CD4-positive, alpha-beta memory T cell (primary cell): Measurements from ENCODE around the gene TULP1. TPM values are rescaled to one million over a fixed set of nuclear protein-coding genes. Genes with fewer than 3 reads are reported as not detected.

Experiments used
- CTCF ChIA-PET: fragments of 350-600 bp; sonication (Branson Sonifier 250); formaldehyde crosslinking; loops from one replicate; lab custom pipeline; 2021; ENCODE audit warnings: inconsistent platforms; ENCODE audit not compliant: partially characterized antibody; lab: Charles Lee
- POLR2A ChIA-PET: fragments of 350-600 bp; sonication (Branson Sonifier 250); formaldehyde crosslinking; loops from one replicate; lab custom pipeline; 2021; ENCODE audit not compliant: partially characterized antibody; lab: Charles Lee
- DNase-seq, 5 donors: peaks; one replicate each; pipeline versions ENCODE4 v3.0.0 to v3.0.0-alpha.2; 2020 to 2022; ENCODE audit warnings: mixed read lengths in 1 of 5
- H3K27ac ChIP-seq: one replicate; pipeline ENCODE4 v1.7.0; 2013; ENCODE audit warnings: low read depth, low read length
- H3K27me3 ChIP-seq: 2 replicates; pipeline ENCODE4 v1.7.0; 2013; ENCODE audit warnings: mild to moderate bottlenecking, low read length, moderate library complexity; ENCODE audit not compliant: insufficient read depth
- H3K36me3 ChIP-seq: 2 replicates; pipeline ENCODE4 v1.7.0; 2013; ENCODE audit warnings: mild to moderate bottlenecking, low read length, moderate library complexity; ENCODE audit not compliant: insufficient read depth
- H3K4me1 ChIP-seq: 2 replicates; pipeline ENCODE4 v1.7.0; 2013; ENCODE audit warnings: mild to moderate bottlenecking, low read length, moderate library complexity; ENCODE audit not compliant: insufficient read depth
- H3K4me3 ChIP-seq, 2 donors: one replicate each; pipeline ENCODE4 v1.7.0; 2013; ENCODE audit warnings: low read length in 2 of 2, mild to moderate bottlenecking in 1 of 2
- H3K9me3 ChIP-seq, 2 donors: one replicate each; pipeline ENCODE4 v1.7.0; 2013; ENCODE audit warnings: low read length in 2 of 2, control low read depth in 1 of 2; ENCODE audit not compliant: control insufficient read depth in 1 of 2
- H3K27ac Mint-ChIP-seq, 7 donors: one replicate each; pipeline ENCODE4 v1.8.0; 2020 to 2021; ENCODE audit warnings: mixed read lengths in 7 of 7, mild to moderate bottlenecking in 6 of 7, inconsistent platforms in 3 of 7, moderate library complexity in 3 of 7
- H3K27me3 Mint-ChIP-seq, 2 donors: one replicate each; pipeline ENCODE4 v1.8.0; 2020 to 2021; ENCODE audit warnings: mixed read lengths in 2 of 2
- H3K36me3 Mint-ChIP-seq, 2 donors: one replicate each; pipeline ENCODE4 v1.8.0; 2020 to 2021; ENCODE audit warnings: mixed read lengths in 2 of 2, inconsistent platforms in 1 of 2, mild to moderate bottlenecking in 1 of 2
- H3K4me1 Mint-ChIP-seq, 4 donors: one replicate each; pipeline ENCODE4 v1.8.0; 2020 to 2021; ENCODE audit warnings: mixed read lengths in 4 of 4, mild to moderate bottlenecking in 1 of 4
- H3K4me3 Mint-ChIP-seq, 8 donors: one replicate each; pipeline ENCODE4 v1.8.0; 2020 to 2021; ENCODE audit warnings: mixed read lengths in 8 of 8, mild to moderate bottlenecking in 7 of 8, moderate library complexity in 6 of 8, inconsistent platforms in 3 of 8
- H3K9me3 Mint-ChIP-seq, 8 donors: one replicate each; pipeline ENCODE4 v1.8.0; 2020 to 2021; ENCODE audit warnings: mixed read lengths in 8 of 8, mild to moderate bottlenecking in 5 of 8, inconsistent platforms in 3 of 8, moderate library complexity in 1 of 8
- intact Hi-C: fragments of 100-400 bp; cut with micrococcal nuclease; formaldehyde crosslinking; loops from one replicate; pipeline ENCODE4 v1.15.1; 2023
- polyA plus RNA-seq, 2 donors: library from polyadenylated mRNA; unstranded; fragments of 300-500 nt; fragmentation: Illumina TruSeq; gene quantifications; one replicate each; pipeline ENCODE4 v1.2.3, GENCODE V29; 2021
- total RNA-seq, 2 experiments: library from RNA; stranded (reverse); gene quantifications; one replicate each; pipeline ENCODE4 v1.2.3, GENCODE V29; 2021

TULP1 gene
- total and polyA plus RNA-seq, 4 experiments from 2014 or later: not detected

- Histone ChIP-seq H3K27ac (no peak overlapping the region), H3K4me1 (no peaks in the 10 kb centered on the region), H3K36me3 (no peaks in the 10 kb centered on the region), H3K9me3 (no peaks in the 10 kb centered on the region), H3K27me3 (no peaks in the 10 kb centered on the region), H3K4me3 (no peak overlapping the region)
- ChIA-PET CTCF (no interaction called here), POLR2A (interaction anchor here (1.1 kb wide), 1 partner anchor 20 kb away, joined by 3 read pairs; no protein-coding TSS in a partner anchor)
- Mint-ChIP-seq H3K27me3 (no peaks in the 10 kb centered on the region), H3K36me3 (no peaks in the 10 kb centered on the region), H3K9me3 (no peaks in the 10 kb centered on the region), H3K4me3 (no peak overlapping the region), H3K4me1 (peaks cover 0 to 7% (median under 1%) of the 10 kb centered on the region in 4 donors), H3K27ac (no peak overlapping the region)
- DNase-seq: no peak
- intact Hi-C loops: no loop called here
Observed at GRCh38 chr6:35485402-35485877, 27.3 kb downstream of the TULP1 start.

GRCh38 chr6:35484921-35485392, 27.7 kb downstream of the TULP1 start:
- no peaks in the 10 kb centered on the region for H3K4me1 ChIP-seq
- Mint-ChIP-seq H3K9me3 (no peaks in the 10 kb centered on the region), H3K4me1 (peaks cover 0 to 7% (median under 1%) of the 10 kb centered on the region in 4 donors), H3K27me3 (peaks cover 0 to under 1% of the 10 kb centered on the region in 2 donors), H3K36me3 (no peaks in the 10 kb centered on the region), H3K27ac (no peak overlapping the region), H3K4me3 (no peak overlapping the region)
- peak in 1 of 5 donors; percentile 25 for DNase-seq
- POLR2A ChIA-PET: interaction anchor here (1.1 kb wide), 1 partner anchor 21 kb away, joined by 3 read pairs; no protein-coding TSS in a partner anchor
- no peaks in the 10 kb centered on the region for H3K27me3 ChIP-seq
- no peak overlapping the region for H3K27ac ChIP-seq
- H3K4me3 ChIP-seq: no peak overlapping the region
- H3K9me3 ChIP-seq: no peaks in the 10 kb centered on the region
- CTCF ChIA-PET: no interaction called here
- H3K36me3 ChIP-seq: no peaks in the 10 kb centered on the region
- intact Hi-C loops: no loop called here

GRCh38 chr6:35483893-35484645, 28.6 kb downstream of the TULP1 start:
- Mint-ChIP-seq H3K4me1 (peaks cover 0 to 7% (median under 1%) of the 10 kb centered on the region in 4 donors), H3K27ac (peak overlapping the region in 2 of 7 donors; percentile 35 to 68), H3K36me3 (no peaks in the 10 kb centered on the region), H3K4me3 (no peak overlapping the region), H3K27me3 (peaks cover 0 to 1% of the 10 kb centered on the region in 2 donors), H3K9me3 (no peaks in the 10 kb centered on the region)
- no peaks in the 10 kb centered on the region for H3K4me1 ChIP-seq
- intact Hi-C loops: no loop called here
- no peak overlapping the region for H3K27ac ChIP-seq
- H3K4me3 ChIP-seq: no peak overlapping the region
- POLR2A ChIA-PET: interaction anchor here (1.1 kb wide), 1 partner anchor 22 kb away, joined by 3 read pairs; no protein-coding TSS in a partner anchor
- CTCF ChIA-PET: no interaction called here
- no peaks in the 10 kb centered on the region for H3K27me3 ChIP-seq
- DNase-seq: peak in 1 of 5 donors; percentile 8
- H3K36me3 ChIP-seq: no peaks in the 10 kb centered on the region
- H3K9me3 ChIP-seq: no peaks in the 10 kb centered on the region

GRCh38 chr6:35483490-35483889, 29.2 kb downstream of the TULP1 start:
- H3K4me1 Mint-ChIP-seq: peaks cover 0 to 7% (median under 1%) of the 10 kb centered on the region in 4 donors
- no peaks in the 10 kb centered on the region for H3K9me3 Mint-ChIP-seq
- H3K36me3 Mint-ChIP-seq: no peaks in the 10 kb centered on the region
- DNase-seq: peak in 1 of 5 donors; percentile 5
- H3K9me3 ChIP-seq: no peaks in the 10 kb centered on the region
- H3K27ac ChIP-seq: no peak overlapping the region
- ChIA-PET CTCF (no interaction called here), POLR2A (no interaction called here)
- no peaks in the 10 kb centered on the region for H3K36me3 ChIP-seq
- no peak overlapping the region for H3K4me3 ChIP-seq
- H3K27ac Mint-ChIP-seq: no peak overlapping the region
- no peak overlapping the region for H3K4me3 Mint-ChIP-seq
- H3K27me3 ChIP-seq: no peaks in the 10 kb centered on the region
- intact Hi-C loops: no loop called here
- peaks cover 0 to 1% of the 10 kb centered on the region in 2 donors for H3K27me3 Mint-ChIP-seq
- H3K4me1 ChIP-seq: no peaks in the 10 kb centered on the region

GRCh38 chr6:35483062-35483461, 29.6 kb downstream of the TULP1 start:
- peaks cover 0 to 1% of the 10 kb centered on the region in 2 donors for H3K27me3 Mint-ChIP-seq
- H3K4me1 ChIP-seq: no peaks in the 10 kb centered on the region
- no peaks in the 10 kb centered on the region for H3K36me3 ChIP-seq
- CTCF ChIA-PET: interaction anchor here (0.5 kb wide), 1 partner anchor 142 kb away, joined by 4 read pairs; no protein-coding TSS in a partner anchor
- peak overlapping the region in 1 of 7 donors; percentile 43 for H3K27ac Mint-ChIP-seq
- POLR2A ChIA-PET: no interaction called here
- H3K27ac ChIP-seq: no peak overlapping the region
- no peak overlapping the region for H3K4me3 ChIP-seq
- peak in 1 of 5 donors; percentile 20 for DNase-seq
- intact Hi-C loops: no loop called here
- H3K36me3 Mint-ChIP-seq: no peaks in the 10 kb centered on the region
- H3K27me3 ChIP-seq: no peaks in the 10 kb centered on the region
- peaks cover 0 to 6% (median under 1%) of the 10 kb centered on the region in 4 donors for H3K4me1 Mint-ChIP-seq
- no peak overlapping the region for H3K4me3 Mint-ChIP-seq
- no peaks in the 10 kb centered on the region for H3K9me3 Mint-ChIP-seq
- H3K9me3 ChIP-seq: no peaks in the 10 kb centered on the region

- Mint-ChIP-seq H3K4me1 (no peaks in the 10 kb centered on the region), H3K27ac (no peak overlapping the region), H3K9me3 (no peaks in the 10 kb centered on the region), H3K27me3 (peaks cover 0 to 1% of the 10 kb centered on the region in 2 donors), H3K36me3 (no peaks in the 10 kb centered on the region), H3K4me3 (no peak overlapping the region)
- ChIA-PET CTCF (interaction anchor here (1.2 to 2.2 kb wide), 3 partner anchors 14 to 35 kb away, joined by 4 to 7 read pairs (median 5); no protein-coding TSS in a partner anchor), POLR2A (interaction anchor here (1.7 to 2.1 kb wide), 2 partner anchors 10 to 13 kb away, joined by 6 to 7 read pairs; partner anchors contain the start of gene RPL10A)
- Histone ChIP-seq H3K4me1 (no peaks in the 10 kb centered on the region), H3K27ac (no peak overlapping the region), H3K4me3 (no peak overlapping the region), H3K9me3 (no peaks in the 10 kb centered on the region), H3K36me3 (no peaks in the 10 kb centered on the region), H3K27me3 (no peaks in the 10 kb centered on the region)
- intact Hi-C loops: no loop called here
- DNase-seq: no peak
Observed at GRCh38 chr6:35481226-35481625, 31.5 kb downstream of the TULP1 start.

- no peaks in the 10 kb centered on the region for H3K9me3 Mint-ChIP-seq
- H3K27ac Mint-ChIP-seq: no peak overlapping the region
- no peaks in the 10 kb centered on the region for H3K9me3 ChIP-seq
- H3K36me3 ChIP-seq: no peaks in the 10 kb centered on the region
- peak in 1 of 5 donors; percentile 30 for DNase-seq
- H3K27ac ChIP-seq: no peak overlapping the region
- no peaks in the 10 kb centered on the region for H3K27me3 ChIP-seq
- no peaks in the 10 kb centered on the region for H3K4me1 ChIP-seq
- intact Hi-C loops: no loop called here
- CTCF ChIA-PET: interaction anchor here (1.4 to 2.2 kb wide), 2 partner anchors 13 to 43 kb away, joined by 3 to 7 read pairs; no protein-coding TSS in a partner anchor
- no peak overlapping the region for H3K4me3 Mint-ChIP-seq
- no peaks in the 10 kb centered on the region for H3K4me1 Mint-ChIP-seq
- H3K4me3 ChIP-seq: no peak overlapping the region
- H3K27me3 Mint-ChIP-seq: peaks cover 0 to 1% of the 10 kb centered on the region in 2 donors
- H3K36me3 Mint-ChIP-seq: no peaks in the 10 kb centered on the region
- POLR2A ChIA-PET: interaction anchor here (1.7 to 2.1 kb wide), 3 partner anchors 9 to 12 kb away, joined by 5 to 7 read pairs (median 6); partner anchors contain the start of gene RPL10A
Observed at GRCh38 chr6:35480176-35480575, 32.5 kb downstream of the TULP1 start.
